ENCODE results near the gene MMADHC. TPM values are rescaled to one million over a fixed set of nuclear protein-coding genes. Genes with fewer than 3 reads are reported as not detected.

The MMADHC gene
- total and polyA plus RNA-seq, 2 donors from 2014 or later: 77.1 to 84.8 TPM

DNA sequence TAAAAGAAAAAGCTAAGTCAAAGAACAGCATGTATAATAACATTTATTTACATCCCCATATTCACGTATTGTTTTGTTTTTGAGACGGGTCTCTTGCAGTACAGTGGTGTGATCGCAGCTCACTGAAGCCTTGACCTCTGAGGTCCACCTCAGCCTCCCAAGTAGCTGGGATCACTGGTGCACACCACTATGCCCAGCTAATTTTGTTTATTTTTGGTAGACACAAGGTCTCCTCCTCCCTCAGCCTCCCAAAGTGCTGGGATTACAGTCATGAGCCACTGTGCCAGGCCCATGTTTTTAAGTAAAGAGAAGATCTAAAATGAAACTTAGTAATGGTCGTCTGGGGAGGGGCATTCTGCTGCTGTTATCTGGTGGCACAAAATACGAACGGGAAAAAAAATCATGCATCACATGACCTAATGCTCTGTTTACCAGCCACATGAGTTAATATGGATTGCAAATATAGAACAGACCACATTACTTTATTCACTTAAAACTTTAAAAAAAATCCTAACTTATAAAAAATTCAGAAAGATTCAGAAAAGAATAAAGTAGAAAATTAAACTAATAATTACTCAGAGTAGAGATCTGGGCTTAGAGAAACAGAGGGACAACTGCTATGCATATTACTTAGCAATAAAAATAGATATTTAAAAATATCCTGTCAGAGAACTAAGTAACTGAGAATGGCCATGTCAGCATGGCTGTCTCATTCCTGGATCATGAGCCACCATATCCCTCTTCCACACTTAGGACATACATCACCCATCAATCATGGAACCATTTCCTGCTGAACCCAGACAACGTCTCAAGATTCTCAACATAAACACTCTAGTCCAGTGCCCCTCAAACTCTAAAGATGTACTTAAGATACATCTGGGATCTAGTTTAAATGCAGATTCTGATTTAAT lies 7.3 kb downstream of the MMADHC start:
- no peaks in the 10 kb centered on the region for H3K9me3 ChIP-seq (ENCODE audit: control insufficient read depth in 2 of 3, insufficient read depth in 1 of 3, low read length in 3 of 3)
- H3K27ac ChIP-seq (ENCODE audit: low read depth in 2 of 2, low read length in 2 of 2): no peak overlapping the region
- no peak overlapping the region for H3K9ac ChIP-seq (ENCODE audit: low read length in 3 of 3)
- DNase-seq (no peak), FAIRE-seq (no peak)
- no peak overlapping the region for H3K4me3 ChIP-seq (ENCODE audit: low read length in 3 of 3)
- TF ChIP-seq, protein P1, sequence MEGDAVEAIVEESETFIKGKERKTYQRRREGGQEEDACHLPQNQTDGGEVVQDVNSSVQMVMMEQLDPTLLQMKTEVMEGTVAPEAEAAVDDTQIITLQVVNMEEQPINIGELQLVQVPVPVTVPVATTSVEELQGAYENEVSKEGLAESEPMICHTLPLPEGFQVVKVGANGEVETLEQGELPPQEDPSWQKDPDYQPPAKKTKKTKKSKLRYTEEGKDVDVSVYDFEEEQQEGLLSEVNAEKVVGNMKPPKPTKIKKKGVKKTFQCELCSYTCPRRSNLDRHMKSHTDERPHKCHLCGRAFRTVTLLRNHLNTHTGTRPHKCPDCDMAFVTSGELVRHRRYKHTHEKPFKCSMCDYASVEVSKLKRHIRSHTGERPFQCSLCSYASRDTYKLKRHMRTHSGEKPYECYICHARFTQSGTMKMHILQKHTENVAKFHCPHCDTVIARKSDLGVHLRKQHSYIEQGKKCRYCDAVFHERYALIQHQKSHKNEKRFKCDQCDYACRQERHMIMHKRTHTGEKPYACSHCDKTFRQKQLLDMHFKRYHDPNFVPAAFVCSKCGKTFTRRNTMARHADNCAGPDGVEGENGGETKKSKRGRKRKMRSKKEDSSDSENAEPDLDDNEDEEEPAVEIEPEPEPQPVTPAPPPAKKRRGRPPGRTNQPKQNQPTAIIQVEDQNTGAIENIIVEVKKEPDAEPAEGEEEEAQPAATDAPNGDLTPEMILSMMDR (IDR thresholded peaks at IDR 0.05; ENCODE audit: borderline replicate concordance, extremely low read depth, insufficient read depth): no peak
- intact Hi-C loops (cut with DNase I): no loop called here
- no peaks in the 10 kb centered on the region for H3K27me3 ChIP-seq (ENCODE audit: control insufficient read depth, insufficient read depth, low read length)
- peaks cover 0 to 2% (median 0%) of the 10 kb centered on the region in 3 donors for H3K4me1 ChIP-seq (ENCODE audit: control insufficient read depth in 2 of 3, insufficient read depth in 2 of 3, low read depth in 1 of 3, low read length in 3 of 3)
- H3K36me3 ChIP-seq (ENCODE audit: control insufficient read depth in 2 of 3, insufficient read depth in 3 of 3, low read length in 3 of 3): peaks cover 12 to 43% (median 16%) of the 10 kb centered on the region in 3 donors

DNA sequence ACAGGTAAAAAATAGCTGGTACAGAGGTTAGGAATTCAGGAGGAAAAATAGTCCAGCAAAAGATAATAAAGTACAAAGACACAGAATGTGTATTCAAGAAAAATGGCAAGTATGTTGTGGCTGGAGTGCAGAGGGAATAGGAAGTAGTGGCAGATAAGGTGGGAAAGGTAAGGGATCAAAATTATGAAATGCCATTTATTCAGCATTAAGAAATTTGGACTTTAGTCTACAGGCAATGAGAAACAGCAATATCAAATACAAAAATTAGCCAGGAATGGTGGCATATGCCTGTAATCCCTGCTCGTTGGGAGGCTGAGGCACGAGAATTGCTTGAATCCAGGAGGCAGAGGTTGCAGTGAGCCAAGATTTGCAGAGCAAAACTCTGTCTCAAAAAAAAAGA lies 10.3 kb downstream of the MMADHC start:
- Histone ChIP-seq H3K27me3 (ENCODE audit: control insufficient read depth, insufficient read depth, low read length) (no peaks in the 10 kb centered on the region), H3K9ac (ENCODE audit: low read length in 3 of 3) (no peak overlapping the region), H3K4me3 (ENCODE audit: low read length in 3 of 3) (no peak overlapping the region), H3K9me3 (ENCODE audit: control insufficient read depth in 2 of 3, insufficient read depth in 1 of 3, low read length in 3 of 3) (no peaks in the 10 kb centered on the region), H3K27ac (ENCODE audit: low read depth in 2 of 2, low read length in 2 of 2) (no peak overlapping the region), H3K36me3 (ENCODE audit: control insufficient read depth in 2 of 3, insufficient read depth in 3 of 3, low read length in 3 of 3) (peaks cover 12 to 42% (median 16%) of the 10 kb centered on the region in 3 donors), H3K4me1 (ENCODE audit: control insufficient read depth in 2 of 3, insufficient read depth in 2 of 3, low read depth in 1 of 3, low read length in 3 of 3) (no peaks in the 10 kb centered on the region)
- TF ChIP-seq, protein P1 (IDR thresholded peaks at IDR 0.05; ENCODE audit: borderline replicate concordance, extremely low read depth, insufficient read depth): no peak
- FAIRE-seq: no peak
- intact Hi-C loops (cut with DNase I): no loop called here
- no peak for DNase-seq

DNA sequence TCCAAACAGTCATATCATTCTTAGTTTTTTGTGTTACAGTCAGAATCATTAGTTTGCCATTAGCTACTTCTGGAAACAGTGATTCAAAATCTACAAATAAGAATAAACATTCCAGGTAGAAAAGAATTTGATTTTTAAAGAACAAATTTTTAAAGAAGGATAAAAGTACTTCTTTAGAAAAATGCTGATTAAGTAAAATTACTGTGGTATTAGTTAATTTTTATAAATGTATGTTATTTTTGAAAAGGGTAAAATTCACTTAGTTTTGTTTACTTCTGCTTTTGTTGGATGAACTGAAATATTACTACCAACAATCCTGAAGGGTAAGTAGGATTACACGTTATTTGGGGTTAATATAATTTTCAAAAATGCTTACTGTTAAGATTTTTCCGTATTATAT lies 11.8 kb downstream of the MMADHC start:
- FAIRE-seq (peak; percentile 86), DNase-seq (no peak)
- no peaks in the 10 kb centered on the region for H3K27me3 ChIP-seq (ENCODE audit: control insufficient read depth, insufficient read depth, low read length)
- no peak overlapping the region for H3K4me3 ChIP-seq (ENCODE audit: low read length in 3 of 3)
- H3K27ac ChIP-seq (ENCODE audit: low read depth in 2 of 2, low read length in 2 of 2): no peak overlapping the region
- H3K4me1 ChIP-seq (ENCODE audit: control insufficient read depth in 2 of 3, insufficient read depth in 2 of 3, low read depth in 1 of 3, low read length in 3 of 3): no peaks in the 10 kb centered on the region
- no peaks in the 10 kb centered on the region for H3K9me3 ChIP-seq (ENCODE audit: control insufficient read depth in 2 of 3, insufficient read depth in 1 of 3, low read length in 3 of 3)
- TF ChIP-seq, protein P1 (IDR thresholded peaks at IDR 0.05; ENCODE audit: borderline replicate concordance, extremely low read depth, insufficient read depth): no peak
- intact Hi-C loops (cut with DNase I): no loop called here
- peaks cover 11 to 34% (median 11%) of the 10 kb centered on the region in 3 donors for H3K36me3 ChIP-seq (ENCODE audit: control insufficient read depth in 2 of 3, insufficient read depth in 3 of 3, low read length in 3 of 3)
- H3K9ac ChIP-seq (ENCODE audit: low read length in 3 of 3): no peak overlapping the region

All from kidney (tissue), 14 donors.